ENCODE data around the gene CALCB. TPM values are rescaled to one million over a fixed set of nuclear protein-coding genes. Genes with fewer than 3 reads are reported as not detected.

CALCB gene
- total and polyA plus RNA-seq, 2 experiments from 2014 or later = not detected

DNA sequence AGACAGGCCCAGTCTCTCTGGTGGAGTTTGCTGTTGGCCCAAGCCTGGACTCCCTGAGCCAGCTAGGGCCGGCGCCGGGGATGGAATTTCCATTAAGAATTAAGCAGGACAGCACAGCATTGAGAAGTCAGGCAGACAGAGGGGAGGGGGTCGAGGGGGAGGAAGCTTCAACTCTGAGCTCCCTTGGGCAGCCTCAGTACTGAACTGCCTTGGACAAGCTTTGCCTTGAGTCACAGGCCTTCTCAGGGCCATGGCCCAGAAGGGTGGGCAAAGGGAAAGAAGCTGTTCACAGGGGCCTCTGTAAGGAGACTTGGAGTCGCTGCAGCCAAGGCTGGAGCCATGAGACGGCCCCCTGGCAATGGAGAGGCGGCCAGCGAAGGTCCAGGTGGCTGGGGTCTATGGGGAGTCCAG lies 38.7 kb downstream of the CALCB start:
- Histone ChIP-seq H3K36me3 (ENCODE audit: low read depth) (no peaks in the 10 kb centered on the region), H3K9me2 (ENCODE audit: insufficient read depth) (no peaks in the 10 kb centered on the region), H3K27me3 (replicated peaks; ENCODE audit: insufficient read depth) (no peaks in the 10 kb centered on the region), H4K20me1 (ENCODE audit: insufficient read depth) (no peaks in the 10 kb centered on the region), H3F3A (ENCODE audit: insufficient read depth) (peaks cover 12% of the 10 kb centered on the region), H3K79me2 (ENCODE audit: insufficient read depth) (no peaks in the 10 kb centered on the region), H3K9me3 (ENCODE audit: low read depth) (no peaks in the 10 kb centered on the region), H3K4me1 (ENCODE audit: insufficient read depth) (peaks cover 12% of the 10 kb centered on the region), H2AFZ (no peak overlapping the region), H3K4me2 (ENCODE audit: unreplicated experiment) (no peak overlapping the region), H3K4me3 (no peak overlapping the region), H3K27ac (no peak overlapping the region), H3K9ac (no peak overlapping the region)
- TF ChIP-seq EZH2phosphoT487 (IDR thresholded peaks at IDR 0.05; ENCODE audit: insufficient read depth, low read depth) = no peak
- no peak for TF ChIP-seq EZH2 (IDR thresholded peaks at IDR 0.05; ENCODE audit: insufficient read depth, poor library complexity, severe bottlenecking)
- DNase-seq = no peak
- 70 to 74% methylated on average over 8 of the region's 8 CpGs for WGBS, 2 experiments (ENCODE audit: low coverage in 1 of 2, low lambda C conversion rate in 2 of 2, missing lambda C conversion rate in 2 of 2)
- in situ Hi-C loops (cut with MboI) = no loop called here

DNA sequence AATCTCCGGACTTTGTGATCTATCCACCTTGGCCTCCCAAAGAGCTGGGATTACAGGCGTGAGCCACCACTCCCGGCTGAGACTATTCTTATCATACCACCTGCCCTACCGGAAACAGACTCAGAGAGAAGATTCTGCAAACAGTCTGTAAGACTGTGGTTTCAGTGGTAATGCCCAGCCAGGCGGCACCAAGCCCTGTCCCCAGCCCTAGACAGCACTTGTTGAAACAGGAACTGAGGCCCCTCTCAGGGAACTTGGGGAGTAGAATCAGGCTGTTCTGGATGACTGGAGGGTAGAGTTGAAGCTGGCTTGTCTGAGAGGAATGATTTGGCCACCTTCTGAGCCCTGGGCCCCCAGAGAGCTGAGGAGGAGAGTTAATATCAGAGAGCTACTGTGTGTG lies 40.0 kb downstream of the CALCB start:
- Histone ChIP-seq H3K27ac (no peak overlapping the region), H3K36me3 (ENCODE audit: low read depth) (no peaks in the 10 kb centered on the region), H3K9me2 (ENCODE audit: insufficient read depth) (no peaks in the 10 kb centered on the region), H3K9ac (no peak overlapping the region), H3K4me2 (ENCODE audit: unreplicated experiment) (no peak overlapping the region), H4K20me1 (ENCODE audit: insufficient read depth) (no peaks in the 10 kb centered on the region), H3K79me2 (ENCODE audit: insufficient read depth) (no peaks in the 10 kb centered on the region), H3K9me3 (ENCODE audit: low read depth) (no peaks in the 10 kb centered on the region), H3F3A (ENCODE audit: insufficient read depth) (no peaks in the 10 kb centered on the region), H3K4me1 (ENCODE audit: insufficient read depth) (no peaks in the 10 kb centered on the region), H3K27me3 (replicated peaks; ENCODE audit: insufficient read depth) (no peaks in the 10 kb centered on the region), H2AFZ (no peak overlapping the region), H3K4me3 (no peak overlapping the region)
- TF ChIP-seq EZH2phosphoT487 (IDR thresholded peaks at IDR 0.05; ENCODE audit: insufficient read depth, low read depth) (no peak), EZH2 (IDR thresholded peaks at IDR 0.05; ENCODE audit: insufficient read depth, poor library complexity, severe bottlenecking) (no peak)
- in situ Hi-C loops (cut with MboI) = no loop called here
- no peak for DNase-seq
- 89 to 90% methylated on average over 5 of the region's 5 CpGs for WGBS, 2 experiments (ENCODE audit: low coverage in 1 of 2, low lambda C conversion rate in 2 of 2, missing lambda C conversion rate in 2 of 2)

DNA sequence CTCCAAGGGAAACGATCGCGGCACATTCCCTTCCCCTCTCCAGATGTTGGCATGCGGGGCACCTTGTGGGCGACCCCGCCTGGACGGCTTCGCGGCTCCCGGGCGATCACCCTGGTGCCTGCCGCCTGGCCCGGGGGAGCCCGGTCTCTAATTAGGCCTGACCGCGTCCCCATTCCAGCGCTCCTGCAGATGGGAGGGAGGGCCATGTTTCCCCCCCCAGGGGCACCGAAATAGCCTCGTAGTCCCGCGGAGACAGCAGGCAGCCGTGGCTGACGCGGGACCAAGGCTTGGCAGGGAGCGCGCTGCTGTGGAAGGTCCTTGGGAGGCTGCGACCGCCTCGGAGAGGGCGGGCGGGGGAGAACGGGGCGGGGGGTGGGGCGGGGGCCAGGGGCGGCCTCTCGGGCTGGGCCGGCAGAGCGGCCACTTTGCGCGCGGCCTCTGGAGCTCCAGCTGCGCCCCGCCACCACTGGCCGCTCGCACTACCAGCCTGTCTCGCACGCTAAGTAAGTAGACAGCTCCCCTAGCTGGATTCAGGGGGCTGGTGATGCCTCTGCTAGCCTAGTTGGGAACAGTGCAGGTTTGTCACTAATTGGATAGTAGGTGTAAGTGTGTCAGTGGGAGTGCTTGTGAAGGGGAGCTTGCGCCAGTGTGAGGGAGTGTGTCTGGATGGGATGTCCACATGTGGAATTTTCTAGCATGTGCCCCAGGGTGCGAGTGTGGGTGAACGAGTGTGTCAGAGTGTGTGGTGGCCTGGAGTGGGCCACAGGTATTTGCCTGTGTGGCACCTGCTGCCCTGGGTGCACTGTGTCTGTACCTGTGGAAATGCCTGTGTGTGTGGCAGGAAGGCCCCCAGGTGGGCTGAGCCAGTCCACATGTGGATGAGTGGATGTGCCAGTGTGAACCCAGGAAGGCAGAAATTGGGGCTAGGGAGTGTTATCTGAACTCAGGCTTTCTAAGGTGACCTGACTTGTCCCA lies 41.4 kb downstream of the CALCB start, which contains the start of gene INSC:
Gene INSC (plus strand): TSS at position 423 of the 975 bp plus-strand sequence. CDS start 34,252 bp downstream, outside the sequence.
- in situ Hi-C loops (cut with MboI) = no loop called here
- peak; percentile 66 for DNase-seq
- Histone ChIP-seq H3K9ac (peak within 1 kb of the TSS; percentile 41), H3K27ac (no peak within 1 kb of the TSS), H3K9me3 (ENCODE audit: low read depth) (no peaks in the 10 kb centered on the region), H3K27me3 (replicated peaks; ENCODE audit: insufficient read depth) (no peaks in the 10 kb centered on the region), H3F3A (ENCODE audit: insufficient read depth) (no peaks in the 10 kb centered on the region; the same call in 1 of the 2 replicates), H3K4me1 (ENCODE audit: insufficient read depth) (peaks cover 8% of the 10 kb centered on the region; the same call in 1 of the 2 replicates), H3K79me2 (ENCODE audit: insufficient read depth) (no peaks in the 10 kb centered on the region), H3K4me3 (peak within 1 kb of the TSS; percentile 59), H4K20me1 (ENCODE audit: insufficient read depth) (no peaks in the 10 kb centered on the region), H2AFZ (peak within 1 kb of the TSS; percentile 78), H3K36me3 (ENCODE audit: low read depth) (no peaks in the 10 kb centered on the region), H3K9me2 (ENCODE audit: insufficient read depth) (no peaks in the 10 kb centered on the region), H3K4me2 (ENCODE audit: unreplicated experiment) (peak within 1 kb of the TSS; percentile 60)
- TF ChIP-seq EZH2 (IDR thresholded peaks at IDR 0.05; ENCODE audit: insufficient read depth, poor library complexity, severe bottlenecking) = no peak
- WGBS, 2 experiments (ENCODE audit: low coverage in 1 of 2, low lambda C conversion rate in 2 of 2, missing lambda C conversion rate in 2 of 2) = 6 to 11% methylated on average over 44 to 46 of the region's 50 CpGs

DNA sequence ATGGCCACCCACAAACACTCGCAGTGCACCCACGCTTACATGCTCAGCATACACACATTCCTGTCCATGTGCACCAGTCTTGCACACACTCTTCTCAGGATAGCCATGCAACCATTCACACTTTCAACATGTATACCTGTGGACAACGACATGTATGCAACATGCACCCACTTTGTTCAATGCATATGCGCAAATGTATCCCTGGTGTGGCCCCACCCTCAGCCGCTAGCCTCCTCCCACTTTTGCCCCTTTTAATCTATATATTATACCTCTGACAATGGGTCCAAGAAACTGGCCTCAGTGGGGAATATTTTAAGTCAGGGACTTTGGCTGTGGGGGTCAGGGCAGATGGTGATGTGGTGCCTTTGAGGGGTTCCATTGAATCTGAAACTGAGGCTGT lies 42.3 kb downstream of the CALCB start:
- H3K4me2 ChIP-seq (ENCODE audit: unreplicated experiment) = no peak overlapping the region
- no peak for DNase-seq
- in situ Hi-C loops (cut with MboI) = no loop called here
- H3K9ac ChIP-seq = no peak overlapping the region
- H3K4me1 ChIP-seq (ENCODE audit: insufficient read depth) = peaks cover 12% of the 10 kb centered on the region; the same call in 1 of the 2 replicates
- H4K20me1 ChIP-seq (ENCODE audit: insufficient read depth) = no peaks in the 10 kb centered on the region
- WGBS, 2 experiments (ENCODE audit: low coverage in 1 of 2, low lambda C conversion rate in 2 of 2, missing lambda C conversion rate in 2 of 2) = 80 to 85% methylated on average over 5 of the region's 5 CpGs
- no peaks in the 10 kb centered on the region for H3K27me3 ChIP-seq (replicated peaks; ENCODE audit: insufficient read depth)
- no peaks in the 10 kb centered on the region; the same call in 1 of the 2 replicates for H3F3A ChIP-seq (ENCODE audit: insufficient read depth)
- H3K79me2 ChIP-seq (ENCODE audit: insufficient read depth) = no peaks in the 10 kb centered on the region
- H3K9me2 ChIP-seq (ENCODE audit: insufficient read depth) = no peaks in the 10 kb centered on the region
- H3K4me3 ChIP-seq = no peak overlapping the region
- no peak for TF ChIP-seq EZH2phosphoT487 (IDR thresholded peaks at IDR 0.05; ENCODE audit: insufficient read depth, low read depth)
- no peak for TF ChIP-seq EZH2 (IDR thresholded peaks at IDR 0.05; ENCODE audit: insufficient read depth, poor library complexity, severe bottlenecking)
- H3K27ac ChIP-seq = no peak overlapping the region
- no peaks in the 10 kb centered on the region for H3K36me3 ChIP-seq (ENCODE audit: low read depth)
- H2AFZ ChIP-seq = no peak overlapping the region
- no peaks in the 10 kb centered on the region for H3K9me3 ChIP-seq (ENCODE audit: low read depth)
